HEK293 (cell line): Measurements from ENCODE around the gene TST.

Source experiments
- CTCF ChIA-PET: fragments of 350-600 bp; formaldehyde crosslinking; extraction: SDS; loops from one replicate; lab custom pipeline; 2021; ENCODE audit warnings: antibody characterized with exemption; lab: Yijun Ruan, JAX
- POLR2A ChIA-PET: fragments of 300-600 bp; formaldehyde crosslinking; extraction: SDS; loops from one replicate; lab custom pipeline; 2020; ENCODE audit warnings: antibody characterized with exemption, inconsistent platforms; lab: Yijun Ruan, JAX
- H3K27ac ChIP-seq: fragments of 200-500 bp; sonication (Bioruptor generic); 2 replicates; pipeline ENCODE4 v1.5.1; 2014; ENCODE audit warnings: low read depth, low read length, control low read depth, inconsistent platforms; ENCODE audit errors: extremely low read depth
- H3K36me3 ChIP-seq, 2 experiments: fragments of 200-500 bp in 1 of 2; sonication (Bioruptor generic) in 1 of 2; 1 replicate in 1 of 2; 2 replicates in 1 of 2; pipeline ENCODE4 v1.5.1; 2014 to 2017; ENCODE audit warnings: inconsistent platforms in 2 of 2, low read length in 2 of 2; ENCODE audit not compliant: control insufficient read depth in 2 of 2, insufficient read depth in 1 of 2
- H3K4me1 ChIP-seq: fragments of 200-500 bp; sonication (Bioruptor generic); 2 replicates; pipeline ENCODE4 v1.5.1; 2014; ENCODE audit warnings: mild to moderate bottlenecking, low read length, inconsistent platforms; ENCODE audit not compliant: control insufficient read depth, insufficient read depth
- H3K4me3 ChIP-seq: 2 replicates; pipeline ENCODE4 v1.5.1; 2011; ENCODE audit warnings: low read depth, mild to moderate bottlenecking, control low read depth, low read length, moderate library complexity
- H3K9me3 ChIP-seq: fragments of 200-500 bp; sonication (Bioruptor generic); 2 replicates; pipeline ENCODE4 v1.5.1; 2014; ENCODE audit warnings: low read depth, low read length, inconsistent platforms; ENCODE audit not compliant: control insufficient read depth, insufficient read depth
- GFI1B ChIP-seq: fragments of 450-650 bp; formaldehyde crosslinking; IDR thresholded peaks from 2 replicates; pipeline ENCODE4 v1.5.1; 2016; ENCODE audit warnings: missing biosample characterization, missing genetic modification characterization
- INSM2 ChIP-seq: fragments of 450-650 bp; formaldehyde crosslinking; IDR thresholded peaks from 2 replicates; pipeline ENCODE4 v1.5.1; 2016; ENCODE audit warnings: missing biosample characterization, missing genetic modification characterization
- TRIM28 ChIP-seq: IDR thresholded peaks from 2 replicates; pipeline ENCODE4 v1.6.1; 2011; ENCODE audit warnings: low read length, control low read depth, borderline replicate concordance
- ZBTB1 ChIP-seq: fragments of 450-650 bp; formaldehyde crosslinking; IDR thresholded peaks from 2 replicates; pipeline ENCODE4 v1.5.1; 2016; ENCODE audit warnings: missing biosample characterization, missing genetic modification characterization
- ZBTB10 ChIP-seq: fragments of 450-650 bp; formaldehyde crosslinking; IDR thresholded peaks from 2 replicates; pipeline ENCODE4 v1.5.1; 2016; ENCODE audit warnings: missing biosample characterization, missing genetic modification characterization
- ZBTB48 ChIP-seq: fragments of 450-650 bp; formaldehyde crosslinking; IDR thresholded peaks from 2 replicates; pipeline ENCODE4 v1.5.1; 2016; ENCODE audit warnings: missing biosample characterization, missing genetic modification characterization
- ZNF114 ChIP-seq: fragments of 450-650 bp; formaldehyde crosslinking; IDR thresholded peaks from 2 replicates; pipeline ENCODE4 v1.5.0; 2017; ENCODE audit warnings: missing biosample characterization, missing genetic modification characterization
- ZNF146 ChIP-seq: fragments of 450-650 bp; formaldehyde crosslinking; IDR thresholded peaks from 2 replicates; pipeline ENCODE4 v1.5.1; 2016; ENCODE audit warnings: missing biosample characterization, missing genetic modification characterization
- ZNF280C ChIP-seq: fragments of 450-650 bp; formaldehyde crosslinking; IDR thresholded peaks from 2 replicates; pipeline ENCODE4 v1.5.1; 2016; ENCODE audit warnings: missing biosample characterization, missing genetic modification characterization
- ZNF394 ChIP-seq: fragments of 450-650 bp; formaldehyde crosslinking; IDR thresholded peaks from 2 replicates; pipeline ENCODE4 v1.5.1; 2016; ENCODE audit warnings: missing biosample characterization, missing genetic modification characterization, mild to moderate bottlenecking, moderate library complexity, borderline replicate concordance
- ZNF48 ChIP-seq: fragments of 450-650 bp; formaldehyde crosslinking; IDR thresholded peaks from 2 replicates; pipeline ENCODE4 v1.5.1; 2016; ENCODE audit warnings: missing biosample characterization, missing genetic modification characterization
- ZNF510 ChIP-seq: fragments of 450-650 bp; formaldehyde crosslinking; IDR thresholded peaks from 2 replicates; pipeline ENCODE4 v1.5.1; 2018; ENCODE audit warnings: mild to moderate bottlenecking, missing genetic modification characterization, missing biosample characterization; ENCODE audit not compliant: insufficient replicate concordance
- ZNF558 ChIP-seq: fragments of 450-650 bp; formaldehyde crosslinking; IDR thresholded peaks from 2 replicates; pipeline ENCODE4 v1.5.1; 2016; ENCODE audit warnings: missing biosample characterization, missing genetic modification characterization
- ZNF658 ChIP-seq: fragments of 450-650 bp; formaldehyde crosslinking; IDR thresholded peaks from 2 replicates; pipeline ENCODE4; 2016; ENCODE audit warnings: missing biosample characterization, missing genetic modification characterization
- TF ChIP-seq, protein P1 (sequence below): fragments of 450-650 bp; formaldehyde crosslinking; IDR thresholded peaks from 2 replicates; pipeline ENCODE4 v1.5.1; 2016; ENCODE audit warnings: missing biosample characterization, missing genetic modification characterization
- TF ChIP-seq, protein P2 (sequence below): fragments of 450-650 bp; formaldehyde crosslinking; conservative IDR thresholded peaks from 2 replicates; pipeline ENCODE4 v1.5.1; 2016; ENCODE audit warnings: low read depth, missing biosample characterization, missing genetic modification characterization

Gene TST

DNA sequence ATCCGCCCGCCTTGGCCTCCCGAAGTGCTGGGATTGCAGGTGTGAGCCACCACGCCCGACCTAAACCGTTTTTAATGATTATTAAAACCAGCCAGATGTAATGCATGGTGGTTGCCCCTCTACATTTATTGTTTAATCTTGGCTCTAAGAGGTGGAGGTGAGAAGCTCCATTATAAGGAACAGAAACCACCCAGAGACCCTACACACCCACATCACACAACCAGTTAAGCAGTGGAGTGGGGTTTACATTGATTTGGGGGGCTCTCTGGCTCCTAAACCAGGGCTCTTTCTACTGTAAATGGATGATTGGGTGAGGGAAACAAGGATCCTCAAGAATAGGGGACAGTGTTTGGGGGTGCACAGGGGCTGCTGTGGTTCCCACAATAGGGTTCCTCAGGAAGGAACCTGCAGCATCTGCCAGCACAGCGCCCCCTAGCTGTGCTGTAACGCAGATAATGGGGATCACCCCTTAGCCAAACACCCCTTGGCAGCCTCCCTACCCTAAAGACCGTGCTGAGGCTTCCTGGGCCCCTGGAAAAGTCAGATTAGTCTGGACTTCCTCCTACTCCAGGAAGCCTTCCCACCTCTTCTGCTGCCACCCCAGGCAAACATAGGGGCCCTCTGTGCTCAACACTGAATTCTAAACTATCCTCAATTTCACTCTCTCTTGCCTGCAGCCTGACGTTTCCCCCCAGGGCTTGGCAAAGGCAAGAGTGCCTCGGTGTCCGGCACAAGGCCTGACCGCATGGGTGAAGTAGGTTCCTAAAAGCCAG is 2.6 kb upstream of the TST start:
- no peak overlapping the region for H3K4me3 ChIP-seq
- TF ChIP-seq ZBTB1 (tag by site-specific recombination) (no peak), ZBTB48 (tag by site-specific recombination) (peak; percentile 73), ZNF394 (no peak), ZNF114 (tag by site-specific recombination) (no peak), INSM2 (tag by site-specific recombination) (no peak), ZNF658 (tag by site-specific recombination) (no peak), ZNF280C (no peak), ZBTB10 (tag by site-specific recombination) (peak; percentile 81), ZNF48 (tag by site-specific recombination) (no peak), TRIM28 (no peak), ZNF510 (tag by site-specific recombination) (no peak), ZNF146 (tag by site-specific recombination) (no peak), GFI1B (tag by site-specific recombination) (no peak), ZNF558 (tag by site-specific recombination) (no peak)
- TF ChIP-seq, protein P1, sequence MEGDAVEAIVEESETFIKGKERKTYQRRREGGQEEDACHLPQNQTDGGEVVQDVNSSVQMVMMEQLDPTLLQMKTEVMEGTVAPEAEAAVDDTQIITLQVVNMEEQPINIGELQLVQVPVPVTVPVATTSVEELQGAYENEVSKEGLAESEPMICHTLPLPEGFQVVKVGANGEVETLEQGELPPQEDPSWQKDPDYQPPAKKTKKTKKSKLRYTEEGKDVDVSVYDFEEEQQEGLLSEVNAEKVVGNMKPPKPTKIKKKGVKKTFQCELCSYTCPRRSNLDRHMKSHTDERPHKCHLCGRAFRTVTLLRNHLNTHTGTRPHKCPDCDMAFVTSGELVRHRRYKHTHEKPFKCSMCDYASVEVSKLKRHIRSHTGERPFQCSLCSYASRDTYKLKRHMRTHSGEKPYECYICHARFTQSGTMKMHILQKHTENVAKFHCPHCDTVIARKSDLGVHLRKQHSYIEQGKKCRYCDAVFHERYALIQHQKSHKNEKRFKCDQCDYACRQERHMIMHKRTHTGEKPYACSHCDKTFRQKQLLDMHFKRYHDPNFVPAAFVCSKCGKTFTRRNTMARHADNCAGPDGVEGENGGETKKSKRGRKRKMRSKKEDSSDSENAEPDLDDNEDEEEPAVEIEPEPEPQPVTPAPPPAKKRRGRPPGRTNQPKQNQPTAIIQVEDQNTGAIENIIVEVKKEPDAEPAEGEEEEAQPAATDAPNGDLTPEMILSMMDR (tag by site-specific recombination), result peak; percentile 26
- TF ChIP-seq, protein P2, sequence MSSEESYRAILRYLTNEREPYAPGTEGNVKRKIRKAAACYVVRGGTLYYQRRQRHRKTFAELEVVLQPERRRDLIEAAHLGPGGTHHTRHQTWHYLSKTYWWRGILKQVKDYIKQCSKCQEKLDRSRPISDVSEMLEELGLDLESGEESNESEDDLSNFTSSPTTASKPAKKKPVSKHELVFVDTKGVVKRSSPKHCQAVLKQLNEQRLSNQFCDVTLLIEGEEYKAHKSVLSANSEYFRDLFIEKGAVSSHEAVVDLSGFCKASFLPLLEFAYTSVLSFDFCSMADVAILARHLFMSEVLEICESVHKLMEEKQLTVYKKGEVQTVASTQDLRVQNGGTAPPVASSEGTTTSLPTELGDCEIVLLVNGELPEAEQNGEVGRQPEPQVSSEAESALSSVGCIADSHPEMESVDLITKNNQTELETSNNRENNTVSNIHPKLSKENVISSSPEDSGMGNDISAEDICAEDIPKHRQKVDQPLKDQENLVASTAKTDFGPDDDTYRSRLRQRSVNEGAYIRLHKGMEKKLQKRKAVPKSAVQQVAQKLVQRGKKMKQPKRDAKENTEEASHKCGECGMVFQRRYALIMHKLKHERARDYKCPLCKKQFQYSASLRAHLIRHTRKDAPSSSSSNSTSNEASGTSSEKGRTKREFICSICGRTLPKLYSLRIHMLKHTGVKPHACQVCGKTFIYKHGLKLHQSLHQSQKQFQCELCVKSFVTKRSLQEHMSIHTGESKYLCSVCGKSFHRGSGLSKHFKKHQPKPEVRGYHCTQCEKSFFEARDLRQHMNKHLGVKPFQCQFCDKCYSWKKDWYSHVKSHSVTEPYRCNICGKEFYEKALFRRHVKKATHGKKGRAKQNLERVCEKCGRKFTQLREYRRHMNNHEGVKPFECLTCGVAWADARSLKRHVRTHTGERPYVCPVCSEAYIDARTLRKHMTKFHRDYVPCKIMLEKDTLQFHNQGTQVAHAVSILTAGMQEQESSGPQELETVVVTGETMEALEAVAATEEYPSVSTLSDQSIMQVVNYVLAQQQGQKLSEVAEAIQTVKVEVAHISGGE (tag by site-specific recombination), result peak; percentile 91
- ChIA-PET POLR2A (no interaction called here), CTCF (interaction anchor here (0.6 to 4.3 kb wide), 22 partner anchors 9 to 1115 kb away, joined by 3 to 39 read pairs (median 5); no protein-coding TSS in a partner anchor)
- H3K27ac ChIP-seq, result no peak overlapping the region
- peaks cover 10 to 49% of the 10 kb centered on the region in 2 experiments for H3K36me3 ChIP-seq
- no peaks in the 10 kb centered on the region for H3K9me3 ChIP-seq
- H3K4me1 ChIP-seq, result no peaks in the 10 kb centered on the region
